Parathyroid adenoma (tissue), 2 donors: ENCODE measurements around the gene GSDME.
"Not testable (repeated sequence)": the region's sequence is repeated elsewhere in the genome, so short reads cannot be mapped to it uniquely, and the experiment has no call there.

ENCODE experiments used
- H2AFZ ChIP-seq: fragments of 300-600 bp; sonication (generic); one replicate; pipeline ENCODE4 v1.7.0; 2017; ENCODE audit warnings: antibody characterized with exemption, mild to moderate bottlenecking
- H3K27ac ChIP-seq: fragments of 300-600 bp; sonication (generic); one replicate; pipeline ENCODE4 v1.7.0; 2017
- H3K27me3 ChIP-seq: fragments of 300-600 bp; sonication (generic); one replicate; pipeline ENCODE4 v1.7.0; 2017; ENCODE audit warnings: low read length; ENCODE audit not compliant: control insufficient read depth, insufficient read depth
- H3K36me3 ChIP-seq: fragments of 300-600 bp; sonication (generic); one replicate; pipeline ENCODE4 v1.7.0; 2017; ENCODE audit warnings: low read length; ENCODE audit not compliant: control insufficient read depth, insufficient read depth
- H3K4me1 ChIP-seq: fragments of 300-600 bp; sonication (generic); one replicate; pipeline ENCODE4 v1.7.0; 2017; ENCODE audit warnings: control low read depth
- H3K4me2 ChIP-seq: fragments of 300-600 bp; sonication (generic); one replicate; pipeline ENCODE4 v1.7.0; 2017; ENCODE audit warnings: low read length
- H3K4me3 ChIP-seq: fragments of 300-600 bp; sonication (generic); one replicate; pipeline ENCODE4 v1.7.0; 2017; ENCODE audit warnings: low read depth, low read length
- H3K79me2 ChIP-seq: fragments of 300-600 bp; sonication (generic); one replicate; pipeline ENCODE4 v1.7.0; 2017; ENCODE audit warnings: control low read depth
- H3K9ac ChIP-seq: fragments of 300-600 bp; sonication (generic); one replicate; pipeline ENCODE4 v1.7.0; 2017; ENCODE audit warnings: mild to moderate bottlenecking
- H3K9me3 ChIP-seq: fragments of 300-600 bp; sonication (generic); one replicate; pipeline ENCODE4 v1.7.0; 2017; ENCODE audit warnings: low read length; ENCODE audit not compliant: control insufficient read depth
- TF ChIP-seq, protein P1 (sequence below): fragments of 300-600 bp; sonication (generic); IDR thresholded peaks from one replicate; pipeline ENCODE4 v1.7.0; 2017; ENCODE audit warnings: antibody characterized with exemption, mild to moderate bottlenecking
- donor health status: primary hyperparathyroidism.

GSDME gene

DNA sequence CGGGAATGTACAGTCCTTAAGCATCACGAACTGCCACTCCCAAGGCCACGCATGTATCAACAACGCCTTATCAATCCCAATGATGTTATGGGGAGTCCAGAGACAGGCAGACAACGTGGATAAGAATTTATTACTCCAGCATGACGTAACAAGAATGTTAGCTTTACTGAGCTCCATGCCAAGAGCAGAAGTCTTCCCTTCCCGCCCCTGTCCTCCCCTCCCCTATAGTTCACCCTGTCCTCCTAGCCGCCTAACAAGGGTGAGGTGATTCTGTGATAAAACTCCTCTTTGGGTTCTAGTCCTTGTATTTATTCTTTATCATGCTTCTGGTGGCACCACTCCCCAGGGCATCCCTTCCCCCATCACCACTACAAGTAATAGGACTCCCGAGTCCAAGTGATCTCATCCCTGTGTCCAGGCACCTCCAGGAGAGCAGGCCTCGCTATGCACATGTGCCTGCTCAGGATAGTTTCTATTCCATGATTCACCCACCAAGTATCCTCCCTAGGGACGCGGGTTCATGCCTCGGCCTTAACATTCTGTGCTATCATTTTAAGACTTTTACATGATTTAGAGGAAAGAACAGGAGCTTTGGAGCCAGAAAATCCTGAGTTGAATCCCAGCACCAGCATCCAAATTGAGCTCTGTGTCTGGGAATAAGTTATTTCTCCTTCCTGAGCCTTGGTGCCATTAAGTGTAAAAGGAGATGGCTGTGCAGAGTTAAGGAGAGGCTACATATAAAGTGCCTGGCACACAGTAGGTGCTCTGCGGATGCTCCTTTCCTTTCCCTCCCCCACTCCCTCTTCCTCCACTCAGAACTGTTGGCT lies 15.4 kb downstream of the GSDME start:
- no peak overlapping the region for H3K27ac ChIP-seq

DNA sequence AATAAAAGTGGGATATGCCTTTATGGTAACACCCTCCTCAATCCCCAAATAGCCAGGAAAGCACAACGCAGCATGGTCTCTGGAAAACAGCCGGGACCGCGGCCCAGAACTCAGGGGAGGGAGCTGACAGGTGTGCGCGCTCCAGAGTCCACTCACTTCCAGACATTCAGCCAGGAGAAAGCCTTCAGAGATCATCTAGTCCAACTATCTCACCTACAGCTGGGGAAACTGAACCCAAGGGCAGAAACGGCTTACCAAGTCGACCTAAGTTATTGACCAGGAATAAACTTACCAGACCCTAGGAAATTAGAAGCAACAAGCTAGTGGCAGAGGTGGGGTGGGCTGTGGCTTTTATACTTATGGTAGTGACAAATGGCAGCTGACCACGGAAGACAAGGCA lies 16.4 kb downstream of the GSDME start:
- Histone ChIP-seq H3K4me2 (no peak overlapping the region), H3K9me3 (no peaks in the 10 kb centered on the region), H2AFZ (no peak overlapping the region), H3K27me3 (no peaks in the 10 kb centered on the region), H3K36me3 (no peaks in the 10 kb centered on the region), H3K27ac (no peak overlapping the region), H3K9ac (no peak overlapping the region), H3K79me2 (no peaks in the 10 kb centered on the region), H3K4me1 (no peaks in the 10 kb centered on the region), H3K4me3 (no peak overlapping the region)
- TF ChIP-seq, protein P1, sequence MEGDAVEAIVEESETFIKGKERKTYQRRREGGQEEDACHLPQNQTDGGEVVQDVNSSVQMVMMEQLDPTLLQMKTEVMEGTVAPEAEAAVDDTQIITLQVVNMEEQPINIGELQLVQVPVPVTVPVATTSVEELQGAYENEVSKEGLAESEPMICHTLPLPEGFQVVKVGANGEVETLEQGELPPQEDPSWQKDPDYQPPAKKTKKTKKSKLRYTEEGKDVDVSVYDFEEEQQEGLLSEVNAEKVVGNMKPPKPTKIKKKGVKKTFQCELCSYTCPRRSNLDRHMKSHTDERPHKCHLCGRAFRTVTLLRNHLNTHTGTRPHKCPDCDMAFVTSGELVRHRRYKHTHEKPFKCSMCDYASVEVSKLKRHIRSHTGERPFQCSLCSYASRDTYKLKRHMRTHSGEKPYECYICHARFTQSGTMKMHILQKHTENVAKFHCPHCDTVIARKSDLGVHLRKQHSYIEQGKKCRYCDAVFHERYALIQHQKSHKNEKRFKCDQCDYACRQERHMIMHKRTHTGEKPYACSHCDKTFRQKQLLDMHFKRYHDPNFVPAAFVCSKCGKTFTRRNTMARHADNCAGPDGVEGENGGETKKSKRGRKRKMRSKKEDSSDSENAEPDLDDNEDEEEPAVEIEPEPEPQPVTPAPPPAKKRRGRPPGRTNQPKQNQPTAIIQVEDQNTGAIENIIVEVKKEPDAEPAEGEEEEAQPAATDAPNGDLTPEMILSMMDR = no peak

More for the DNA sequence above, 15.4 kb downstream of the GSDME start:
- Histone ChIP-seq H3K9ac (no peak overlapping the region), H3K79me2 (no peaks in the 10 kb centered on the region), H3K4me3 (no peak overlapping the region), H3K4me1 (no peaks in the 10 kb centered on the region), H3K9me3 (no peaks in the 10 kb centered on the region), H2AFZ (no peak overlapping the region), H3K27me3 (no peaks in the 10 kb centered on the region), H3K36me3 (no peaks in the 10 kb centered on the region), H3K4me2 (no peak overlapping the region)
- TF ChIP-seq, protein P1 = no peak

DNA sequence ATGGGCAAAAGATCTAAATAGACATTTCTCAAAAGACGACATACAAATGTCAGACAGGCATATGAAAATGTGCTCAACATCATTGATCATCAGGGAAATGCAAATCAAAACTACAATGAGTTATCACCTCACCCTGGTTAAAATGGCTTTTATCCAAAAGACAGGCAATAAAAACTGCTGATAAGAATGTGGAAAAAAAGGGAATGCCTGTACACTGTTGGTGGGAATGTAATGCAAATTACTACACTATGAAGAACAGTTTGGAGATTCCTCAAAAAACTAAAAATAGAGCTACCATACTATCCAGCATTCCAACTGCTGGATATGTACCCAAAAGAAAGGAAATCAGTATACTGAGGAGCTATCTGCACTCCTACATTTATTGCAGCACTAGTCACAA lies 18.0 kb downstream of the GSDME start:
- Histone ChIP-seq H3K79me2 (no peaks in the 10 kb centered on the region), H3K4me2 (no peak overlapping the region), H3K9ac (no peak overlapping the region), H3K27ac (no peak overlapping the region), H2AFZ (no peak overlapping the region), H3K4me1 (no peaks in the 10 kb centered on the region), H3K27me3 (no peaks in the 10 kb centered on the region), H3K9me3 (no peaks in the 10 kb centered on the region), H3K36me3 (no peaks in the 10 kb centered on the region), H3K4me3 (no peak overlapping the region)
- TF ChIP-seq, protein P1 = no peak

DNA sequence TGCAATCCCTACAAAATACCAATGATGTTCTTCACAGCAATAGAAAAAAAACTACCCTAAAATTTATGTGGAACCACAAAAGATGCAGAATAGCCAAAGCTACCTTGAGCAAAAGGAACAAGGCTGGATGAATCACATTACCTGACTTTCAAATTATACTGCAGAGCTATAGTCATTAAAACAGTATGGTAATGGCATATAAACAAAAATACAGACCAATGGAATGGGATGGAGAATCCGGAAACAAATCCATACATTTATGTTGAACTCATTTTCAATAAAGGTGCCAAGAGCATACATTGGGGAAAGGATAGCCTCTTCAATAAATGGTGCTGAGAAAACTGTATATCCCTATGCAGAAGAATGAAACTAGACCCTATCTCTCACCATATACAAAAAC lies 18.7 kb downstream of the GSDME start:
- no peak overlapping the region for H2AFZ ChIP-seq
- H3K9me3 ChIP-seq = no peaks in the 10 kb centered on the region
- no peaks in the 10 kb centered on the region for H3K79me2 ChIP-seq
- H3K4me2 ChIP-seq = no peak overlapping the region
- H3K9ac ChIP-seq = no peak overlapping the region
- no peaks in the 10 kb centered on the region for H3K4me1 ChIP-seq
- H3K36me3 ChIP-seq = no peaks in the 10 kb centered on the region
- no peak overlapping the region for H3K27ac ChIP-seq
- no peak overlapping the region for H3K4me3 ChIP-seq
- TF ChIP-seq, protein P1 = no peak
- no peaks in the 10 kb centered on the region for H3K27me3 ChIP-seq

DNA sequence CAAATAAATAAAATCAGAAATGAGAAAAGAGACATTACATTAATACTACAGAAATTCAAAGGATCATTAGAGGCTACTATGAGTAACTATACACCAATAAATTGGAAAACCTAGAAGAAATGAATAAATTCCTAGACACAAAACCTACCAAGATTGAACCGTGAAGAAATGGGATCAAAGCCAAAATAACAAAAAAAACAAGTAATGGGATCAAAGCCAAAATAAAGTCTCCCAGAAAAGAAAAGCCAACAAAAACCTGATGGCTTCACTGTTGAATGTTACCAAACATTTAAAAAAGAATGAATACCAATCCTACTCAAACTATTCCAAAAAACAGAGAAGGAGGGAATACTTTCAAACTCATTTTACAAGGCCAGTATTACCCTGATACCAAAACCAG lies 20.0 kb downstream of the GSDME start:
- H3K27me3 ChIP-seq = no peaks in the 10 kb centered on the region
- H3K9ac ChIP-seq = no peak overlapping the region
- H3K36me3 ChIP-seq = no peaks in the 10 kb centered on the region
- TF ChIP-seq, protein P1 = no peak
- H3K4me3 ChIP-seq = no peak overlapping the region
- no peaks in the 10 kb centered on the region for H3K4me1 ChIP-seq
- H3K9me3 ChIP-seq = no peaks in the 10 kb centered on the region
- H3K4me2 ChIP-seq = no peak overlapping the region
- H2AFZ ChIP-seq = no peak overlapping the region
- H3K79me2 ChIP-seq = no peaks in the 10 kb centered on the region
- no peak overlapping the region for H3K27ac ChIP-seq

DNA sequence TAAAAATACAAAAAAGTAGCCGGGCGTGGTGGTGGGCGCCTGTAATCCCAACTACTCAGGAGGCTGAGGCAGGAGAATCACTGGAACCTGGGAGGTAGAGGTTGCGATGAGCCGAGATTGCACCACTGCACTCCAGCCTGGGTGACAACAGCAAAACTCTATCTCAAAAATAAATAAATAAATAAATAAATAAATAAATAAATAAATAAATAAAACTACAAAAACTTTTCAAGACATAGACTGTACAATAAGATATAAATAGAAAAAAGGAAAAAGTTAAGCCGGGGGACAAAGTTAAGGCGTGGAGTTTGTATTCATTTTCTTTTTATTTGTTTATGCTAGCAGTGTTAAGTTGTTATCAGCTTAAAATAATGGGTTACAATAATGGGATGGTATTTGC lies 21.7 kb downstream of the GSDME start:
- not testable (repeated sequence) for H2AFZ ChIP-seq, H3K9me3 ChIP-seq, H3K27ac ChIP-seq, H3K9ac ChIP-seq, H3K36me3 ChIP-seq, H3K79me2 ChIP-seq, H3K4me1 ChIP-seq, H3K4me3 ChIP-seq, H3K4me2 ChIP-seq, H3K27me3 ChIP-seq
